ENCODE data around the gene FADS3. TPM values are rescaled to one million over a fixed set of nuclear protein-coding genes. Genes with fewer than 3 reads are reported as not detected.

FADS3 gene
- total RNA-seq, 1 experiment from 2014 or later, result 65.8 TPM

- intact Hi-C loops (cut with micrococcal nuclease), result no loop called here
- H2AFZ ChIP-seq (ENCODE audit: low read depth, low read length, poor library complexity, severe bottlenecking), result no peak within 1 kb of the TSS
- ATAC-seq (no peak), DNase-seq (ENCODE audit: low read depth, low spot score) (no peak)
- H3K4me3 ChIP-seq (replicated peaks in 1 of 2; ENCODE audit: low read depth in 1 of 2, low read length in 2 of 2), result no peak within 1 kb of the TSS
- no TSS peak for BruUV-seq (replicated peaks)
- TF ChIP-seq, protein P1, sequence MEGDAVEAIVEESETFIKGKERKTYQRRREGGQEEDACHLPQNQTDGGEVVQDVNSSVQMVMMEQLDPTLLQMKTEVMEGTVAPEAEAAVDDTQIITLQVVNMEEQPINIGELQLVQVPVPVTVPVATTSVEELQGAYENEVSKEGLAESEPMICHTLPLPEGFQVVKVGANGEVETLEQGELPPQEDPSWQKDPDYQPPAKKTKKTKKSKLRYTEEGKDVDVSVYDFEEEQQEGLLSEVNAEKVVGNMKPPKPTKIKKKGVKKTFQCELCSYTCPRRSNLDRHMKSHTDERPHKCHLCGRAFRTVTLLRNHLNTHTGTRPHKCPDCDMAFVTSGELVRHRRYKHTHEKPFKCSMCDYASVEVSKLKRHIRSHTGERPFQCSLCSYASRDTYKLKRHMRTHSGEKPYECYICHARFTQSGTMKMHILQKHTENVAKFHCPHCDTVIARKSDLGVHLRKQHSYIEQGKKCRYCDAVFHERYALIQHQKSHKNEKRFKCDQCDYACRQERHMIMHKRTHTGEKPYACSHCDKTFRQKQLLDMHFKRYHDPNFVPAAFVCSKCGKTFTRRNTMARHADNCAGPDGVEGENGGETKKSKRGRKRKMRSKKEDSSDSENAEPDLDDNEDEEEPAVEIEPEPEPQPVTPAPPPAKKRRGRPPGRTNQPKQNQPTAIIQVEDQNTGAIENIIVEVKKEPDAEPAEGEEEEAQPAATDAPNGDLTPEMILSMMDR (IDR thresholded peaks at IDR 0.05 in 2 of 3, conservative IDR thresholded peaks at IDR 0.05 in 1 of 3; ENCODE audit: borderline replicate concordance in 1 of 3, insufficient read depth in 1 of 3, low read depth in 2 of 3, low read length in 2 of 3), result no peak
- no peak for TF ChIP-seq TCF7L2 (IDR thresholded peaks at IDR 0.05; ENCODE audit: borderline replicate concordance, extremely low read depth, insufficient read depth, insufficient read length)
- no peak for TF ChIP-seq FOSL1 (IDR thresholded peaks at IDR 0.05; ENCODE audit: low read depth)
- no peaks in the 10 kb centered on the region for H4K20me1 ChIP-seq (ENCODE audit: insufficient read depth)
- ChIA-PET CTCF (no interaction called here), POLR2A (no interaction called here), RAD21 (ENCODE audit: low non-redundant PET in 1 of 2, low total read pairs in 2 of 2, uncharacterized antibody in 2 of 2, unreplicated experiment in 2 of 2) (no interaction called here)
- H3K79me2 ChIP-seq (ENCODE audit: insufficient read depth, low read length), result no peaks in the 10 kb centered on the region
- H3K9ac ChIP-seq (ENCODE audit: low read length), result no peak within 1 kb of the TSS
- no peak within 1 kb of the TSS for H3K27ac ChIP-seq (ENCODE audit: low read depth, low read length)
- no peaks in the 10 kb centered on the region for H3K36me3 ChIP-seq (ENCODE audit: control insufficient read depth in 1 of 2, insufficient read depth in 2 of 2, low read length in 2 of 2)
- no peaks in the 10 kb centered on the region for H3K9me3 ChIP-seq (ENCODE audit: control insufficient read depth in 1 of 2, insufficient read depth in 1 of 2, low read depth in 1 of 2, low read length in 2 of 2)
- H3K27me3 ChIP-seq (ENCODE audit: insufficient read depth, low read length), result no peaks in the 10 kb centered on the region
- no peak within 1 kb of the TSS for H3K4me2 ChIP-seq (ENCODE audit: low read length)
- no peaks in the 10 kb centered on the region for H3K9me2 ChIP-seq (ENCODE audit: insufficient read depth)
- no peaks in the 10 kb centered on the region for H3K4me1 ChIP-seq (ENCODE audit: control insufficient read depth in 1 of 2, insufficient read depth in 2 of 2, low read length in 2 of 2)
These were observed 63.6 kb downstream of the FADS3 start, which contains the start of gene FADS2 for GRCh38 chr11:61827571-61828378. TSS of gene FADS2 (plus strand) at chr11:61828300. CDS start at chr11:61828391, 91 bp downstream.

DNA sequence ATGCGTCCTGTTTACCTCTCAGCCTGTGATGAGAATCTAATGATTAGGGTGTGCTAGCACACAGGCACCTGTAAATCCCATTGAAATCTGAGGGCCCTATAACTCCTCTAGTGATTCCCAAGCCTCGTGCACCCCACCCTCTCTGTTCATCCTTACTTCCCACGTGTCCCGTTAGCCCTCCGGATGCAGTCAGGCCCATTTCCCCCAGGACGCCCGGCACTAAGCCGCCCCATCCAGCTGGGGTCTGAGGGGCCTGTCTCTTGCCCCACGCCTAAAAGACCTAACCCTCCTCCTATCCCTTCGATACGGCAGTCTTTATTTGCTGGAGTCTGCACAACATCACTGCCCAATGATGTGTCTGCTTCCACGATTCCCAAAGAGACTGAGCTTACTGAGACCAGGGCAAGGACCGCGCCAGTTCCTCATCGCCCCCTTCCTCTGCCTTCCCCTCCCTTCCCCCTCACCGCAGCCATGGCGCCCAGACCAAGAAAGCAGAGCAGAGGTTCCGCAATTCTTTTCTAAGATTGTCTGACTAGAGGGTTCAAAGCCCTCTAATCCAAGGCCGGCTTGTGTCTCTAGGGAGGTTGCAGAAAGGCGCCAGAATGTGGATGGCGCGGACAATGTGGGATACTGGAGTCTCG lies 64.3 kb downstream of the FADS3 start:
- intact Hi-C loops (cut with micrococcal nuclease), result no loop called here
- Histone ChIP-seq H3K4me2 (ENCODE audit: low read length) (no peak overlapping the region), H3K79me2 (ENCODE audit: insufficient read depth, low read length) (no peaks in the 10 kb centered on the region), H3K27ac (ENCODE audit: low read depth, low read length) (no peak overlapping the region), H3K4me1 (ENCODE audit: control insufficient read depth in 1 of 2, insufficient read depth in 2 of 2, low read length in 2 of 2) (no peaks in the 10 kb centered on the region), H2AFZ (ENCODE audit: low read depth, low read length, poor library complexity, severe bottlenecking) (no peak overlapping the region), H3K36me3 (ENCODE audit: control insufficient read depth in 1 of 2, insufficient read depth in 2 of 2, low read length in 2 of 2) (no peaks in the 10 kb centered on the region), H4K20me1 (ENCODE audit: insufficient read depth) (no peaks in the 10 kb centered on the region), H3K27me3 (ENCODE audit: insufficient read depth, low read length) (no peaks in the 10 kb centered on the region), H3K4me3 (replicated peaks in 1 of 2; ENCODE audit: low read depth in 1 of 2, low read length in 2 of 2) (no peak overlapping the region), H3K9me2 (ENCODE audit: insufficient read depth) (no peaks in the 10 kb centered on the region), H3K9ac (ENCODE audit: low read length) (no peak overlapping the region), H3K9me3 (ENCODE audit: control insufficient read depth in 1 of 2, insufficient read depth in 1 of 2, low read depth in 1 of 2, low read length in 2 of 2) (no peaks in the 10 kb centered on the region)
- BruUV-seq (replicated peaks), result no TSS peak
- CTCF ChIA-PET, result no interaction called here
- DNase-seq (ENCODE audit: low read depth, low spot score), result no peak
- POLR2A ChIA-PET, result no interaction called here
- no peak for ATAC-seq
- RAD21 ChIA-PET (ENCODE audit: low non-redundant PET in 1 of 2, low total read pairs in 2 of 2, uncharacterized antibody in 2 of 2, unreplicated experiment in 2 of 2), result no interaction called here
- TF ChIP-seq, protein P2, sequence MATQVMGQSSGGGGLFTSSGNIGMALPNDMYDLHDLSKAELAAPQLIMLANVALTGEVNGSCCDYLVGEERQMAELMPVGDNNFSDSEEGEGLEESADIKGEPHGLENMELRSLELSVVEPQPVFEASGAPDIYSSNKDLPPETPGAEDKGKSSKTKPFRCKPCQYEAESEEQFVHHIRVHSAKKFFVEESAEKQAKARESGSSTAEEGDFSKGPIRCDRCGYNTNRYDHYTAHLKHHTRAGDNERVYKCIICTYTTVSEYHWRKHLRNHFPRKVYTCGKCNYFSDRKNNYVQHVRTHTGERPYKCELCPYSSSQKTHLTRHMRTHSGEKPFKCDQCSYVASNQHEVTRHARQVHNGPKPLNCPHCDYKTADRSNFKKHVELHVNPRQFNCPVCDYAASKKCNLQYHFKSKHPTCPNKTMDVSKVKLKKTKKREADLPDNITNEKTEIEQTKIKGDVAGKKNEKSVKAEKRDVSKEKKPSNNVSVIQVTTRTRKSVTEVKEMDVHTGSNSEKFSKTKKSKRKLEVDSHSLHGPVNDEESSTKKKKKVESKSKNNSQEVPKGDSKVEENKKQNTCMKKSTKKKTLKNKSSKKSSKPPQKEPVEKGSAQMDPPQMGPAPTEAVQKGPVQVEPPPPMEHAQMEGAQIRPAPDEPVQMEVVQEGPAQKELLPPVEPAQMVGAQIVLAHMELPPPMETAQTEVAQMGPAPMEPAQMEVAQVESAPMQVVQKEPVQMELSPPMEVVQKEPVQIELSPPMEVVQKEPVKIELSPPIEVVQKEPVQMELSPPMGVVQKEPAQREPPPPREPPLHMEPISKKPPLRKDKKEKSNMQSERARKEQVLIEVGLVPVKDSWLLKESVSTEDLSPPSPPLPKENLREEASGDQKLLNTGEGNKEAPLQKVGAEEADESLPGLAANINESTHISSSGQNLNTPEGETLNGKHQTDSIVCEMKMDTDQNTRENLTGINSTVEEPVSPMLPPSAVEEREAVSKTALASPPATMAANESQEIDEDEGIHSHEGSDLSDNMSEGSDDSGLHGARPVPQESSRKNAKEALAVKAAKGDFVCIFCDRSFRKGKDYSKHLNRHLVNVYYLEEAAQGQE (IDR thresholded peaks at IDR 0.05; ENCODE audit: low read depth), result no peak
- TF ChIP-seq TCF7L2 (IDR thresholded peaks at IDR 0.05; ENCODE audit: borderline replicate concordance, extremely low read depth, insufficient read depth, insufficient read length) (no peak), FOSL1 (IDR thresholded peaks at IDR 0.05; ENCODE audit: low read depth) (no peak), ELF1 (IDR thresholded peaks at IDR 0.05; ENCODE audit: borderline replicate concordance, low read depth) (no peak), RAD21 (IDR thresholded peaks at IDR 0.05; ENCODE audit: low read depth) (no peak), ATF3 (IDR thresholded peaks at IDR 0.05) (no peak), EGR1 (IDR thresholded peaks at IDR 0.05; ENCODE audit: low read depth) (no peak), EZH2 (IDR thresholded peaks at IDR 0.05) (no peak)

All from HCT116 (cell line).